ENCODE results near the gene RPS16.
A peak's percentile ranks its signal among the peaks of the same experiment; 100 is the strongest.

Gene RPS16

DNA sequence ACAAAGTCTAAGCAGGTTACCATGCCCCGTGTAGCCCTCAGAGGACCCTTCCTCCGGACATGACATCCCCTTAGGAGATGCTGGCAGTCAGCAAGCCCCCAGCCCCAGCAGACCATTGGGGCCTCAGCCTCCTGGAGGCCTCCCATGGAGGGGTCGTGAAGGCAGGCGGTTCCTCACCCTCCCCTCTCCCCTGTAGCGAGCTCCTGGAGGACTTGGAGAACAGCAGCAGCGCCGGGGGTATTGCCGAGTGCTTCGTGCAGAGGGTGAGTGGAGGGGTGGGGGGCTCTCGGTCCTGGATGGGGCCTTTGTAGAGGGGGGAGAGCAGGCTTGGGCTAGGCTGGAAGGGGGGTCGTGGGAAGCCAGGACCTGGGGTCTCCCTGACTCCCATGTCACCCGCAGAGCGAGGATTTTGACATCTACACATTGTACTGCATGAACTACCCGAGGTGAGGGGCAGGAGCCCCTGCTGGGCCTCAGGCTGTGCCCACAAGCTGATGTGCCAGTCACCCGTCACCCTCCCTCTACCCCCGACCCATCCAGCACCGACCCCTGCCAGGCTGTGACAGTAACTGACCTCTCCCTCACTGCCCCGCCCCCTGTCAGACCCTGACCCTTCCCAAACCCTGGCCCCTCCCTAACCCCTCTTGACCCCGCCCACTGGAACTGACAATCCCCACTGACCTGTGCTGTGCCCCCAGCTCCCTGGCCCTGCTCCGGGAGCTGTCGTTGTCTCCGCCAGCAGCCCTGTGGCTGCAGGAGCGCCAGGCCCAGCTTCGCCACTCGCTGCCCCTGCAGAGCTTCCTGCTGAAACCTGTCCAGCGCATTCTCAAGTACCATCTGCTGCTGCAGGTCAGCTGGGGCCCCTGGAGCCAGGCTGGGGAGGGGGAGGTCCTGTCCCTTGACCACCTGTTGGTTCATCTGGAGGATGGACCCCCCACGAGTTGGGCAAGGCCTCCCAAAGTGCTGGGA, 19.3 kb downstream of the RPS16 start:
- Histone ChIP-seq H3K27ac (no peak overlapping the region), H3K4me1 (ENCODE audit: control insufficient read depth in 1 of 2, insufficient read depth in 1 of 2, low read depth in 1 of 2, low read length in 1 of 2) (peaks cover 15 to 21% of the 10 kb centered on the region in 2 experiments), H3K36me3 (no peaks in the 10 kb centered on the region), H3K9me3 (no peaks in the 10 kb centered on the region), H3K27me3 (peaks cover 31% of the 10 kb centered on the region), H3K4me3 (ENCODE audit: low read depth in 1 of 2, low read length in 1 of 2) (no peak overlapping the region)
- TF ChIP-seq, protein P1, sequence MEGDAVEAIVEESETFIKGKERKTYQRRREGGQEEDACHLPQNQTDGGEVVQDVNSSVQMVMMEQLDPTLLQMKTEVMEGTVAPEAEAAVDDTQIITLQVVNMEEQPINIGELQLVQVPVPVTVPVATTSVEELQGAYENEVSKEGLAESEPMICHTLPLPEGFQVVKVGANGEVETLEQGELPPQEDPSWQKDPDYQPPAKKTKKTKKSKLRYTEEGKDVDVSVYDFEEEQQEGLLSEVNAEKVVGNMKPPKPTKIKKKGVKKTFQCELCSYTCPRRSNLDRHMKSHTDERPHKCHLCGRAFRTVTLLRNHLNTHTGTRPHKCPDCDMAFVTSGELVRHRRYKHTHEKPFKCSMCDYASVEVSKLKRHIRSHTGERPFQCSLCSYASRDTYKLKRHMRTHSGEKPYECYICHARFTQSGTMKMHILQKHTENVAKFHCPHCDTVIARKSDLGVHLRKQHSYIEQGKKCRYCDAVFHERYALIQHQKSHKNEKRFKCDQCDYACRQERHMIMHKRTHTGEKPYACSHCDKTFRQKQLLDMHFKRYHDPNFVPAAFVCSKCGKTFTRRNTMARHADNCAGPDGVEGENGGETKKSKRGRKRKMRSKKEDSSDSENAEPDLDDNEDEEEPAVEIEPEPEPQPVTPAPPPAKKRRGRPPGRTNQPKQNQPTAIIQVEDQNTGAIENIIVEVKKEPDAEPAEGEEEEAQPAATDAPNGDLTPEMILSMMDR (IDR thresholded peaks at IDR 0.05), result no peak

DNA sequence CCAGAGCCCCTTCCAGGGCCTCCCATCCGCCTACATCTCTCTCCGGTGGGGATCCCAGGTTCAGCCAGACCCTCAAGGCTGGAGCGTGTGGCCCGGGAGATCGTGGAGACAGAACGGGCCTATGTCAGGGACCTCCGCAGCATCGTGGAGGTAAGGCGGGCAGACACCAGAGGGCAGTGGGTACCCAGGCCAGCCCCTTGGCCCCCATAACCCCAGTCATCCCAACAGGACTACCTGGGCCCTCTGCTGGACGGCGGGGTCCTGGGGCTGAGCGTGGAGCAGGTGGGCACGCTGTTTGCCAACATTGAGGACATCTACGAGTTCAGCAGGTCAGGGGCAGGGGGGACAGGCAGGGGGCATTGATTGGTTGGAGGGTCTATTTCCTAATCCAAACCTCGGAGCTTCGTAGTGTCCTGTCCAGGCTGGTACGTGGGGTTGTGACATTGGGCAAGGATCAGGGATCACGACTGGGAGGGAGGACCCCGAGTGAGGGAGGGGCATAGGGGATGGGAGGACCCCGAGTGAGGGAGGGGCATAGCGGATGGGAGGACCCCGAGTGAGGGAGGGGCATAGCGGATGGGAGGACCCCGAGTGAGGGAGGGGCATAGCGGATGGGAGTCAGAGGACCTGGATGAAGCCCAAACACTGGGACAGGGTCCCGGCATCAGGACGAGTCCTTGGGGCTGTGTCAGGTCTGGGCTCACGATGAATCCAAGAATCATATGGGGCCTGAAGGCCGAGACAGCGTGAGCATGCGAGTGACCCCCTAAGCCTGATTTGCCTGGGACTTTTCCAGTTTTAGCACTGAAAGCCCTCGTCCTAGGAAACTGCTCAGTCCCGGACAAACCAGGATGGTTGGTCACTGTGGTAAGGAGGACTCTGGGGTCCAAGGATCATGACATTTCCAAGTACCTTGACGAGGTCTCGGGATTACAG, 20.4 kb downstream of the RPS16 start:
- TF ChIP-seq, protein P1 (IDR thresholded peaks at IDR 0.05), result no peak
- Histone ChIP-seq H3K36me3 (no peaks in the 10 kb centered on the region), H3K27ac (no peak overlapping the region), H3K27me3 (peaks cover 31% of the 10 kb centered on the region), H3K4me3 (ENCODE audit: low read depth in 1 of 2, low read length in 1 of 2) (no peak overlapping the region), H3K9me3 (no peaks in the 10 kb centered on the region), H3K4me1 (ENCODE audit: control insufficient read depth in 1 of 2, insufficient read depth in 1 of 2, low read depth in 1 of 2, low read length in 1 of 2) (peaks cover 26 to 31% of the 10 kb centered on the region in 2 experiments)

DNA sequence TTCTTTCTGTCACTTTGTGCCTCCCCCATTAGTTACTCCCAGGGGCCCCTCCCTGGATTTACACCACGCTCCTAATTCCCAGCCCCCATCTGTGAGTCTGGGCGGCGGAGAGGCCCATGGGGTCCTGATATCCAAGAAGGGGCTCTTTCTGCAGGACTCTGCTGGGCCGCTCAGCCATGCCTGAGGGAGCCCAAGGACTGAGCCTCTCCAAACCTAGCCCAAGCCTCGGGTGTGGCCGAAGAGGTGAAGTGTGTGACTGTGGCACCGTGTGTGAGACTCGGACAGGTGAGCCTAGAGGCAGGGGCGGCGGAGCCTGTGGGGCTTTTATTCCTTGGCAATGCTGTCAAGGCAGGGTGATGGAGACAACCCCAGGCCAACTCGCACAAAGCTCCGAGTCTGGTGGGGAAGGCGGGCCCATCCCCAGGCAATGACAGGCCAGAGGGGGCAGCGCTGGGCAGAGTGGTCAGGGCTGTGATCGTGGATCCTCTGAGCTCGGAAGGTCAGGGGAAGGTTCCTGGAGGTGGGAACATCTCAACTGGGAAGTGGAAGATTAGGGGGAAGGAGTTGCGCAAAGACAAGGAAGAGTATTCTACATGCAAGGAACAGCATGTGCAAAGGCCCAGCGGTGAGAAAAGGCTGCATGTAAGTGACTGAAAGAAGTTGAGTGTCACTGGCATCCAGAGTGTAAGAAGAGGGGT, 21.7 kb downstream of the RPS16 start:
- TF ChIP-seq, protein P1 (IDR thresholded peaks at IDR 0.05), result no peak
- Histone ChIP-seq H3K36me3 (no peaks in the 10 kb centered on the region), H3K4me1 (ENCODE audit: control insufficient read depth in 1 of 2, insufficient read depth in 1 of 2, low read depth in 1 of 2, low read length in 1 of 2) (peaks cover 29 to 34% of the 10 kb centered on the region in 2 experiments), H3K9me3 (no peaks in the 10 kb centered on the region), H3K27ac (no peak overlapping the region), H3K27me3 (peaks cover 31% of the 10 kb centered on the region), H3K4me3 (ENCODE audit: low read depth in 1 of 2, low read length in 1 of 2) (no peak overlapping the region)

DNA sequence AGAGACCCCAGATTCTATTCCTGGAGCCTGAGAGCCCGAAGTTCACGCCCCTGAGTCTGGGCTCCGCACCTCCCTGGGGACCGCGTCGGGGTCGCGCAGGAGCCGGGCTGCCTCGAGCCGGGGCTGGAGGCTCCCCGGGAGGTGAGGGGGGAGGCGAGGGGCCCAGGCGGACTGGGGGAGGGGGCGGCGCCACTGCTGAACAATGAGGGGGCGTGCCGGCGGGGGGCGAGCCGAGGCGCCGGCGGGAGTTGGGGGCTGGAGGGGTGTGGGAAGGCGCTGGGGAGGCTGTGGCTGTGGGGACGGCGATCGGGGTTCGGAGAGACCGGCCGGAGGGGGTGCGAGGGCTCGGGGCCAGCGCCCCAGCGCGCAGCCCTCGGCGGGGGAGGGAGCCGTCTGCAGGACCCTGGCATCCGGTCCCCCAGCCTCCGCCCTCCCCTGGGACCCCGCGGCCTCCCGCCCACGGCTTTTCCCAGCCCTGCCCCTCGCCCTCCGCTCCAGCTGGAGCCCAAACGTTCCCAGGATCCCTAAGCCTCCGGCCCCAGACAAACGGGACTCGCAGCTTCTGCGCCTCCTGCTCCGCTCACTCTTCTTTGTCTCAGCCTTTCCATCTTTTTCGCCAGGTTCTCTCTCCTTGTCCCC, 22.4 kb downstream of the RPS16 start:
- peaks cover 34 to 36% of the 10 kb centered on the region in 2 experiments for H3K4me1 ChIP-seq (ENCODE audit: control insufficient read depth in 1 of 2, insufficient read depth in 1 of 2, low read depth in 1 of 2, low read length in 1 of 2)
- no peaks in the 10 kb centered on the region for H3K9me3 ChIP-seq
- peaks cover 31% of the 10 kb centered on the region for H3K27me3 ChIP-seq
- TF ChIP-seq, protein P1 (IDR thresholded peaks at IDR 0.05), result no peak
- H3K4me3 ChIP-seq (ENCODE audit: low read depth in 1 of 2, low read length in 1 of 2), result peak overlapping the region; percentile 98 to 100
- H3K27ac ChIP-seq, result peak overlapping the region; percentile 100
- H3K36me3 ChIP-seq, result peaks cover 6% of the 10 kb centered on the region

All from neutrophil (primary cell).